ENCODE results near the gene GLT8D2. TPM values are rescaled to one million over a fixed set of nuclear protein-coding genes. Genes with fewer than 3 reads are reported as not detected.
A peak's percentile ranks its signal among the peaks of the same experiment; 100 is the strongest.

GLT8D2 gene
- total and polyA plus RNA-seq, 7 donors: 1.6 to 53.2 (median 12.5) TPM

GRCh38 chr12:103960616-103961227, 89.3 kb downstream of the GLT8D2 start:
- Histone ChIP-seq H3K4me3 (no peak overlapping the region), H3K4me1 (peaks cover 0 to 40% (median 22%) of the 10 kb centered on the region in 4 donors), H3K27ac (no peak overlapping the region), H3K9me3 (no peaks in the 10 kb centered on the region), H3K27me3 (no peaks in the 10 kb centered on the region), H3K36me3 (no peaks in the 10 kb centered on the region)
- DNase-seq: no peak
- WGBS, 2 donors: 20 to 64% methylated on average over 7 of the region's 7 CpGs
- no peak for TF ChIP-seq EP300 (IDR thresholded peaks at IDR 0.05)
- intact Hi-C loops (cut with DNase I): no loop called here

- no peaks in the 10 kb centered on the region for H3K9me3 ChIP-seq
- peaks cover 0 to 38% (median 21%) of the 10 kb centered on the region in 4 donors for H3K4me1 ChIP-seq
- intact Hi-C loops (cut with DNase I): no loop called here
- TF ChIP-seq POLR2A (IDR thresholded peaks at IDR 0.05) (no peak), CTCF (IDR thresholded peaks at IDR 0.05) (no peak)
- H3K36me3 ChIP-seq: peaks cover 0 to 9% (median 0%) of the 10 kb centered on the region in 4 donors
- 14 to 69% methylated on average over 1 of the region's 1 CpG for WGBS, 2 donors
- H3K27me3 ChIP-seq: no peaks in the 10 kb centered on the region
- DNase-seq: no peak
- peak overlapping the region in 1 of 4 donors; percentile 91 for H3K27ac ChIP-seq
- no peak overlapping the region for H3K4me3 ChIP-seq
Observed at GRCh38 chr12:103958621-103959020, 91.4 kb downstream of the GLT8D2 start.

- Histone ChIP-seq H3K9me3 (no peaks in the 10 kb centered on the region), H3K4me3 (peak overlapping the region; percentile 62 to 94 (median 68)), H3K27ac (peak overlapping the region; percentile 88 to 91 (median 90)), H3K4me1 (peaks cover 0 to 32% (median 21%) of the 10 kb centered on the region in 4 donors), H3K27me3 (no peaks in the 10 kb centered on the region), H3K36me3 (peaks cover 2 to 16% (median 5%) of the 10 kb centered on the region in 4 donors)
- WGBS, 2 donors: 84 to 88% methylated on average over 7 of the region's 7 CpGs
- TF ChIP-seq CTCF (IDR thresholded peaks at IDR 0.05) (no peak), POLR2A (IDR thresholded peaks at IDR 0.05) (no peak), EP300 (IDR thresholded peaks at IDR 0.05) (no peak), POLR2AphosphoS5 (IDR thresholded peaks at IDR 0.05) (no peak)
- intact Hi-C loops (cut with DNase I): loop anchor here (1.0 to 2.0 kb wide), 2 partner anchors 7 to 27 kb away; partner anchors contain the start of genes HSP90B1 and TDG
- DNase-seq: no peak
Observed at GRCh38 chr12:103957865-103958388, 92.1 kb downstream of the GLT8D2 start.

GRCh38 chr12:103956509-103957027, 93.4 kb downstream of the GLT8D2 start:
- WGBS, 2 donors: 0 to 1% methylated on average over 31 of the region's 31 CpGs
- peak overlapping the region; percentile 62 to 94 (median 68) for H3K4me3 ChIP-seq
- H3K27ac ChIP-seq: peak overlapping the region; percentile 88 to 91 (median 90)
- intact Hi-C loops (cut with DNase I): loop anchor here (1.0 to 2.0 kb wide), 2 partner anchors 9 to 26 kb away; partner anchors contain the start of genes HSP90B1 and TDG
- TF ChIP-seq CTCF (IDR thresholded peaks at IDR 0.05) (no peak), POLR2AphosphoS5 (IDR thresholded peaks at IDR 0.05) (no peak), EP300 (IDR thresholded peaks at IDR 0.05) (no peak), POLR2A (IDR thresholded peaks at IDR 0.05) (no peak)
- DNase-seq: no peak
- peaks cover 5 to 30% (median 8%) of the 10 kb centered on the region in 4 donors for H3K36me3 ChIP-seq
- no peaks in the 10 kb centered on the region for H3K27me3 ChIP-seq
- H3K9me3 ChIP-seq: no peaks in the 10 kb centered on the region
- peaks cover 0 to 25% (median 21%) of the 10 kb centered on the region in 4 donors for H3K4me1 ChIP-seq

GRCh38 chr12:103955811-103956508, 94.0 kb downstream of the GLT8D2 start:
- DNase-seq: no peak
- Histone ChIP-seq H3K27ac (peak overlapping the region; percentile 88 to 91 (median 90)), H3K4me3 (peak overlapping the region; percentile 62 to 94 (median 68)), H3K36me3 (peaks cover 6 to 36% (median 10%) of the 10 kb centered on the region in 4 donors), H3K4me1 (peaks cover 0 to 25% (median 21%) of the 10 kb centered on the region in 4 donors), H3K9me3 (no peaks in the 10 kb centered on the region), H3K27me3 (no peaks in the 10 kb centered on the region)
- intact Hi-C loops (cut with DNase I): loop anchor here (2.0 kb wide), 1 partner anchor 25 kb away; the partner anchor contains the start of gene HSP90B1
- no peak for TF ChIP-seq CTCF (IDR thresholded peaks at IDR 0.05)
- WGBS, 2 donors: 33 to 34% methylated on average over 7 of the region's 7 CpGs
